ENCODE measurements around the gene SMAD3. TPM values are rescaled to one million over a fixed set of nuclear protein-coding genes. Genes with fewer than 3 reads are reported as not detected.

The SMAD3 gene
- total and polyA plus RNA-seq, 2 of the 8 experiments (the other 6 are each of a cell fraction or from before 2014, with no cell fraction given), result 10.1 to 12.4 TPM

- peak; percentile 20 to 53; a peak in 3 of 4 replicates for TF ChIP-seq RAD21 (IDR thresholded peaks at IDR 0.05 in 1 of 2, conservative IDR thresholded peaks at IDR 0.05 in 1 of 2; ENCODE audit: low read depth in 2 of 2, low read length in 2 of 2)
- no peak for TF ChIP-seq SIX5 (IDR thresholded peaks at IDR 0.05; ENCODE audit: low read depth, low read length)
- TF ChIP-seq TAF7 (optimal IDR thresholded peaks at IDR 0.05; ENCODE audit: borderline replicate concordance, low read depth, low read length), result no peak
- TF ChIP-seq MAFK (IDR thresholded peaks at IDR 0.05; ENCODE audit: low read depth, low read length), result no peak
- no peak for TF ChIP-seq KDM4A (IDR thresholded peaks at IDR 0.05; ENCODE audit: low read depth, low read length, severe bottlenecking)
- no peak for TF ChIP-seq PHF8 (conservative IDR thresholded peaks at IDR 0.05; ENCODE audit: low read depth, low read length)
- peak; percentile 44 to 59 (median 49) for TF ChIP-seq CTCF (IDR thresholded peaks at IDR 0.05; ENCODE audit: control extremely low read depth in 1 of 3, insufficient read depth in 1 of 3, low read depth in 1 of 3, low read length in 3 of 3)
- Histone ChIP-seq H2BK12ac (ENCODE audit: low read depth, low read length) (no peak overlapping the region), H4K20me1 (replicated peaks in 1 of 2; ENCODE audit: control insufficient read depth in 1 of 2, insufficient read depth in 2 of 2, low read length in 2 of 2) (peaks cover 0 to 5% of the 10 kb centered on the region in 2 experiments), H2AFZ (ENCODE audit: low read length) (no peak overlapping the region), H3K4ac (replicated peaks; ENCODE audit: insufficient read length, low read depth, low read length) (no peak overlapping the region), H3K27me3 (replicated peaks in 1 of 4; ENCODE audit: control insufficient read depth in 3 of 4, extremely low read depth in 1 of 4, insufficient read depth in 3 of 4, low read length in 3 of 4) (no peaks in the 10 kb centered on the region), H3K4me2 (ENCODE audit: insufficient read depth in 1 of 2, low read depth in 2 of 2, low read length in 2 of 2) (no peak overlapping the region), H4K91ac (replicated peaks; ENCODE audit: insufficient read length, low read length) (no peak overlapping the region), H4K8ac (ENCODE audit: extremely low read depth, insufficient read depth, low read length) (no peak overlapping the region), H2AK5ac (ENCODE audit: low read depth, low read length) (no peak overlapping the region), H3K56ac (replicated peaks; ENCODE audit: insufficient read length, low read depth, low read length) (no peak overlapping the region), H2BK15ac (ENCODE audit: low read length) (no peak overlapping the region), H3K18ac (ENCODE audit: extremely low read depth, low read length) (no peak overlapping the region), H3K36me3 (ENCODE audit: control insufficient read depth in 2 of 4, insufficient read depth in 4 of 4, low read length in 3 of 4) (no peaks in the 10 kb centered on the region; a peak in 2 of 8 replicates), H2BK120ac (replicated peaks; ENCODE audit: low read depth, low read length) (no peak overlapping the region), H3K4me1 (replicated peaks in 1 of 4; ENCODE audit: control insufficient read depth in 3 of 4, insufficient read depth in 4 of 4, low read length in 3 of 4) (peaks cover 4 to 14% (median 9%) of the 10 kb centered on the region in 4 experiments), H3K9me3 (ENCODE audit: insufficient read depth in 2 of 2, low read depth in 1 of 2, low read length in 1 of 2) (no peaks in the 10 kb centered on the region), H3K79me2 (ENCODE audit: control insufficient read depth in 1 of 2, insufficient read depth in 2 of 2, low read length in 2 of 2) (no peaks in the 10 kb centered on the region), H2BK20ac (ENCODE audit: low read length) (no peak overlapping the region), H2BK5ac (ENCODE audit: low read depth, low read length) (no peak overlapping the region), H4K5ac (ENCODE audit: insufficient read length, low read depth, low read length) (no peak overlapping the region), H3K4me3 (ENCODE audit: extremely low read depth in 1 of 4, insufficient read depth in 2 of 4, low read depth in 3 of 4, low read length in 4 of 4) (no peak overlapping the region), H3K14ac (ENCODE audit: insufficient read length) (no peak overlapping the region), H3K23ac (ENCODE audit: insufficient read length) (no peak overlapping the region), H3K9ac (replicated peaks in 1 of 4; ENCODE audit: extremely low read depth in 1 of 4, low read depth in 3 of 4, low read length in 3 of 4) (no peak overlapping the region), H3K79me1 (ENCODE audit: low read depth, low read length) (peaks cover 2% of the 10 kb centered on the region; the same call in 1 of the 2 replicates), H3K27ac (ENCODE audit: low read depth, low read length) (no peak overlapping the region), H3K23me2 (ENCODE audit: low read depth, low read length) (no peaks in the 10 kb centered on the region)
- FAIRE-seq (no peak), DNase-seq (ENCODE audit: low read depth in 1 of 2, low spot score in 2 of 2) (no peak)
- ChIA-PET CTCF (ENCODE audit: partially characterized antibody) (interaction anchor here (0.6 to 1.5 kb wide), 8 partner anchors 13 to 266 kb away, joined by 3 to 5 read pairs (median 4); no protein-coding TSS in a partner anchor), POLR2A (ENCODE audit: partially characterized antibody) (interaction anchor here (0.6 to 1.3 kb wide), 3 partner anchors 18 to 111 kb away, joined by 3 to 5 read pairs (median 3); no protein-coding TSS in a partner anchor)
- 92% methylated on average over 10 of the region's 10 CpGs; no CpG with 5 or more reads in 1 of the 2 experiments for WGBS, 2 experiments (ENCODE audit: extremely low coverage in 1 of 2, insufficient coverage in 1 of 2, insufficient read length in 1 of 2, insufficient replicate concordance in 2 of 2, low coverage in 1 of 2, low lambda C conversion rate in 2 of 2, missing lambda C conversion rate in 1 of 2)
These were observed 115.3 kb downstream of the SMAD3 start for GRCh38 chr15:67180514-67181191.

Data from H1 (cell line).